Neural progenitor cell (in vitro differentiated cells): Measurements from ENCODE around the gene RIMKLB. TPM values are rescaled to one million over a fixed set of nuclear protein-coding genes. Genes with fewer than 3 reads are reported as not detected.
A peak's percentile ranks its signal among the peaks of the same experiment; 100 is the strongest.
"Not testable (repeated sequence)": the region's sequence is repeated elsewhere in the genome, so short reads cannot be mapped to it uniquely, and the experiment has no call there.

Source experiments
- DNase-seq: peaks from one replicate; pipeline ENCODE4 v3.0.0-alpha.2; 2016; ENCODE audit warnings: low spot score
- H2AFZ ChIP-seq: fragments of 200-600 bp; sonication (generic); replicated peaks from 2 replicates; pipeline ENCODE4 v1.6.1; 2016; ENCODE audit warnings: antibody characterized with exemption
- H3F3A ChIP-seq: fragments of 200-600 bp; sonication (generic); 2 replicates; pipeline ENCODE4 v1.6.1; 2016; ENCODE audit warnings: antibody characterized with exemption, low read depth
- H3K27ac ChIP-seq: fragments of 200-600 bp; sonication (generic); 2 replicates; pipeline ENCODE4 v1.5.1; 2016; ENCODE audit warnings: mild to moderate bottlenecking
- H3K27me3 ChIP-seq: fragments of 200-600 bp; sonication (generic); 2 replicates; pipeline ENCODE4 v1.6.1; 2016; ENCODE audit warnings: mild to moderate bottlenecking, moderate library complexity
- H3K36me3 ChIP-seq: fragments of 200-600 bp; sonication (generic); 2 replicates; pipeline ENCODE4 v1.5.1; 2016
- H3K4me1 ChIP-seq: fragments of 200-600 bp; sonication (generic); 2 replicates; pipeline ENCODE4 v1.6.1; 2016; ENCODE audit warnings: mixed run types
- H3K4me2 ChIP-seq: fragments of 200-600 bp; sonication (generic); 2 replicates; pipeline ENCODE4 v1.6.1; 2016
- H3K4me3 ChIP-seq: fragments of 200-600 bp; sonication (generic); 2 replicates; pipeline ENCODE4 v1.5.1; 2016
- H3K79me2 ChIP-seq: fragments of 200-600 bp; sonication (generic); 2 replicates; pipeline ENCODE4 v1.6.1; 2016; ENCODE audit warnings: low read depth
- H3K9ac ChIP-seq: fragments of 200-600 bp; sonication (generic); 2 replicates; pipeline ENCODE4 v1.6.1; 2016
- H3K9me3 ChIP-seq: fragments of 200-600 bp; sonication (generic); 2 replicates; pipeline ENCODE4 v1.5.1; 2016; ENCODE audit warnings: low read depth
- H4K20me1 ChIP-seq: fragments of 200-600 bp; sonication (generic); 2 replicates; pipeline ENCODE4 v1.6.1; 2016; ENCODE audit warnings: low read depth
- H3K27ac Mint-ChIP-seq: 3 replicates; pipeline ENCODE4 v1.8.0; 2021; ENCODE audit warnings: mixed read lengths
- H3K27me3 Mint-ChIP-seq: 2 replicates; pipeline ENCODE4 v1.8.0; 2022; ENCODE audit warnings: low read depth, mild to moderate bottlenecking, inconsistent platforms, moderate library complexity, mixed read lengths; ENCODE audit not compliant: insufficient read depth
- H3K36me3 Mint-ChIP-seq: 3 replicates; pipeline ENCODE4 v1.8.0; 2021; ENCODE audit warnings: mixed read lengths
- H3K4me1 Mint-ChIP-seq: 3 replicates; pipeline ENCODE4 v1.8.0; 2021; ENCODE audit warnings: mixed read lengths
- H3K4me3 Mint-ChIP-seq: 3 replicates; pipeline ENCODE4 v1.8.0; 2021; ENCODE audit warnings: mild to moderate bottlenecking, moderate library complexity, mixed read lengths
- H3K9me3 Mint-ChIP-seq: 3 replicates; pipeline ENCODE4 v1.8.0; 2020; ENCODE audit warnings: mixed read lengths
- CTCF ChIP-seq: fragments of 200-600 bp; sonication (generic); IDR thresholded peaks from 2 replicates; pipeline ENCODE4 v1.5.1; 2017; ENCODE audit warnings: antibody characterized with exemption, mild to moderate bottlenecking
- EZH2 ChIP-seq: fragments of 200-600 bp; sonication (generic); IDR thresholded peaks from 2 replicates; pipeline ENCODE4 v1.6.1; 2017; ENCODE audit warnings: antibody characterized with exemption, mild to moderate bottlenecking, moderate library complexity
- EZH2phosphoT487 ChIP-seq: fragments of 200-600 bp; sonication (generic); IDR thresholded peaks from 2 replicates; pipeline ENCODE4 v1.6.1; 2017; ENCODE audit warnings: antibody characterized with exemption
- total RNA-seq: library from RNA; depleted of rRNA; stranded (reverse); fragments of >200 nt; gene quantifications from 2 replicates; pipeline ENCODE4 v1.2.3, GENCODE V29; 2015; ENCODE audit warnings: low replicate concordance

The RIMKLB gene
- total RNA-seq, 1 donor from 2014 or later, result 131 TPM

- Mint-ChIP-seq H3K27me3 (no peaks in the 10 kb centered on the region), H3K9me3 (no peaks in the 10 kb centered on the region), H3K4me3 (no peak overlapping the region), H3K4me1 (no peaks in the 10 kb centered on the region), H3K27ac (no peak overlapping the region), H3K36me3 (peaks cover 7% of the 10 kb centered on the region)
- no peak overlapping the region for H3K27ac ChIP-seq
- no peak for TF ChIP-seq EZH2phosphoT487
- no peak for TF ChIP-seq EZH2
- TF ChIP-seq CTCF, result no peak
- peaks cover 20% of the 10 kb centered on the region for H4K20me1 ChIP-seq
- H3K4me1 ChIP-seq, result no peaks in the 10 kb centered on the region
- no peak overlapping the region for H2AFZ ChIP-seq
- H3K27me3 ChIP-seq, result no peaks in the 10 kb centered on the region
- DNase-seq, result no peak
- H3K4me3 ChIP-seq, result no peak overlapping the region
- no peak overlapping the region for H3K9ac ChIP-seq
- no peak overlapping the region for H3K4me2 ChIP-seq
- H3F3A ChIP-seq, result no peaks in the 10 kb centered on the region
- peaks cover 33% of the 10 kb centered on the region for H3K79me2 ChIP-seq
- no peaks in the 10 kb centered on the region for H3K9me3 ChIP-seq
- peaks cover 11% of the 10 kb centered on the region for H3K36me3 ChIP-seq
Measured at GRCh38 chr12:8746046-8746445, 48.3 kb downstream of the RIMKLB start.

- peaks cover 39% of the 10 kb centered on the region for H3K79me2 ChIP-seq
- peaks cover 44% of the 10 kb centered on the region for H3K36me3 Mint-ChIP-seq
- H3K36me3 ChIP-seq, result peaks cover 11% of the 10 kb centered on the region
- H3K27ac ChIP-seq, H3K4me1 ChIP-seq, H3K4me3 Mint-ChIP-seq, H3K4me3 ChIP-seq, DNase-seq, H3K27me3 ChIP-seq, H3K9ac ChIP-seq, H3K4me2 ChIP-seq, H3K9me3 ChIP-seq, H2AFZ ChIP-seq, H3K27me3 Mint-ChIP-seq, H3K4me1 Mint-ChIP-seq, H3K9me3 Mint-ChIP-seq, H3K27ac Mint-ChIP-seq, H3F3A ChIP-seq: not testable (repeated sequence)
- peaks cover 12% of the 10 kb centered on the region for H4K20me1 ChIP-seq
Measured at GRCh38 chr12:8760076-8760475, 62.3 kb downstream of the RIMKLB start.

GRCh38 chr12:8762701-8763100, 64.9 kb downstream of the RIMKLB start:
- not testable (repeated sequence) for H2AFZ ChIP-seq, H3K4me3 Mint-ChIP-seq, DNase-seq, H3K4me2 ChIP-seq, H3K27ac Mint-ChIP-seq, H3K27me3 ChIP-seq, H3K9me3 ChIP-seq, H3K9me3 Mint-ChIP-seq, H3K9ac ChIP-seq, H3K4me1 ChIP-seq, H3K27me3 Mint-ChIP-seq, H3K4me3 ChIP-seq, H3K27ac ChIP-seq, H3F3A ChIP-seq
- H3K36me3 ChIP-seq, result peaks cover 11% of the 10 kb centered on the region
- peaks cover 12% of the 10 kb centered on the region for H4K20me1 ChIP-seq
- peaks cover 52% of the 10 kb centered on the region for H3K36me3 Mint-ChIP-seq
- H3K79me2 ChIP-seq, result peaks cover 43% of the 10 kb centered on the region
- H3K4me1 Mint-ChIP-seq, result peaks cover 13% of the 10 kb centered on the region

GRCh38 chr12:8766121-8766520, 68.3 kb downstream of the RIMKLB start:
- H3K4me2 ChIP-seq, result peak overlapping the region; percentile 1
- not testable (repeated sequence) for H3K4me1 ChIP-seq, H3K27ac Mint-ChIP-seq, H3K27me3 ChIP-seq, H3K27me3 Mint-ChIP-seq, H3K9me3 Mint-ChIP-seq, H3K4me3 ChIP-seq, H3K27ac ChIP-seq, H3K4me3 Mint-ChIP-seq, H3K9ac ChIP-seq, H3F3A ChIP-seq, H3K36me3 ChIP-seq, H3K9me3 ChIP-seq, DNase-seq, H2AFZ ChIP-seq
- H3K36me3 Mint-ChIP-seq, result peaks cover 42% of the 10 kb centered on the region
- peaks cover 16% of the 10 kb centered on the region for H4K20me1 ChIP-seq
- H3K4me1 Mint-ChIP-seq, result peaks cover 13% of the 10 kb centered on the region
- peaks cover 25% of the 10 kb centered on the region for H3K79me2 ChIP-seq

- peaks cover 4% of the 10 kb centered on the region for H3K79me2 ChIP-seq
- no peaks in the 10 kb centered on the region for H3K27me3 Mint-ChIP-seq
- H3K27ac ChIP-seq, result no peak overlapping the region
- H3K4me1 Mint-ChIP-seq, result peaks cover 12% of the 10 kb centered on the region
- no peak overlapping the region for H3K4me2 ChIP-seq
- H3F3A ChIP-seq, result no peaks in the 10 kb centered on the region
- no peaks in the 10 kb centered on the region for H3K9me3 ChIP-seq
- H3K27me3 ChIP-seq, result no peaks in the 10 kb centered on the region
- peaks cover 3% of the 10 kb centered on the region for H3K36me3 ChIP-seq
- H3K4me3 Mint-ChIP-seq, result no peak overlapping the region
- H3K4me3 ChIP-seq, result no peak overlapping the region
- H3K9ac ChIP-seq, result no peak overlapping the region
- peaks cover 35% of the 10 kb centered on the region for H3K36me3 Mint-ChIP-seq
- H3K9me3 Mint-ChIP-seq, result no peaks in the 10 kb centered on the region
- peaks cover 4% of the 10 kb centered on the region for H4K20me1 ChIP-seq
- no peak for DNase-seq
- H3K4me1 ChIP-seq, result peaks cover 8% of the 10 kb centered on the region
- no peak for TF ChIP-seq EZH2phosphoT487
- TF ChIP-seq CTCF, result no peak
- TF ChIP-seq EZH2, result no peak
- H3K27ac Mint-ChIP-seq, result no peak overlapping the region
- no peak overlapping the region for H2AFZ ChIP-seq
Measured at GRCh38 chr12:8770499-8770898, 72.7 kb downstream of the RIMKLB start.
